HEK293 (cell line): Measurements from ENCODE around the gene KIF3B.

Experiments used
- CTCF ChIP-seq: fragments of 450-650 bp; formaldehyde crosslinking; IDR thresholded peaks from 2 replicates; pipeline ENCODE4 v1.5.1; 2016; ENCODE audit warnings: missing biosample characterization, missing genetic modification characterization
- KLF1 ChIP-seq: fragments of 450-650 bp; formaldehyde crosslinking; IDR thresholded peaks from 2 replicates; pipeline ENCODE4 v1.5.1; 2016; ENCODE audit warnings: missing biosample characterization, missing genetic modification characterization
- KLF7 ChIP-seq: fragments of 450-650 bp; formaldehyde crosslinking; IDR thresholded peaks from 2 replicates; pipeline ENCODE4 v1.5.1; 2016; ENCODE audit warnings: missing biosample characterization, missing genetic modification characterization, borderline replicate concordance
- KLF8 ChIP-seq: fragments of 450-650 bp; formaldehyde crosslinking; IDR thresholded peaks from 2 replicates; pipeline ENCODE4 v1.5.1; 2016; ENCODE audit warnings: missing biosample characterization, missing genetic modification characterization
- PRDM1 ChIP-seq: fragments of 450-650 bp; formaldehyde crosslinking; IDR thresholded peaks from 2 replicates; pipeline ENCODE4; 2016; ENCODE audit warnings: missing biosample characterization, missing genetic modification characterization
- TRIM28 ChIP-seq: IDR thresholded peaks from 2 replicates; pipeline ENCODE4 v1.6.1; 2011; ENCODE audit warnings: low read length, control low read depth, borderline replicate concordance
- YY2 ChIP-seq: fragments of 450-650 bp; formaldehyde crosslinking; IDR thresholded peaks from 2 replicates; pipeline ENCODE4 v1.5.1; 2016; ENCODE audit warnings: missing biosample characterization, missing genetic modification characterization
- ZBTB44 ChIP-seq: fragments of 450-650 bp; IDR thresholded peaks from 2 replicates; pipeline ENCODE4 v1.5.1; 2018; ENCODE audit warnings: missing biosample characterization, mild to moderate bottlenecking, missing genetic modification characterization
- ZBTB6 ChIP-seq: fragments of 450-650 bp; formaldehyde crosslinking; IDR thresholded peaks from 2 replicates; pipeline ENCODE4 v1.5.1; 2017; ENCODE audit warnings: missing biosample characterization, missing genetic modification characterization
- ZFP3 ChIP-seq: fragments of 450-650 bp; formaldehyde crosslinking; IDR thresholded peaks from 2 replicates; pipeline ENCODE4 v1.5.1; 2016; ENCODE audit warnings: low read depth, missing biosample characterization, missing genetic modification characterization
- ZFP37 ChIP-seq: fragments of 450-650 bp; formaldehyde crosslinking; IDR thresholded peaks from 2 replicates; pipeline ENCODE4 v1.5.1; 2016; ENCODE audit warnings: missing biosample characterization, missing genetic modification characterization
- ZIC2 ChIP-seq: fragments of 450-650 bp; formaldehyde crosslinking; IDR thresholded peaks from 2 replicates; pipeline ENCODE4 v1.5.1; 2016; ENCODE audit warnings: missing biosample characterization, missing genetic modification characterization
- ZNF138 ChIP-seq: fragments of 450-650 bp; formaldehyde crosslinking; IDR thresholded peaks from 2 replicates; pipeline ENCODE4 v1.5.1; 2016; ENCODE audit warnings: missing biosample characterization, missing genetic modification characterization, borderline replicate concordance
- ZNF174 ChIP-seq: fragments of 450-650 bp; formaldehyde crosslinking; IDR thresholded peaks from 2 replicates; pipeline ENCODE4 v1.5.0; 2017; ENCODE audit warnings: missing biosample characterization, mild to moderate bottlenecking, missing genetic modification characterization
- ZNF202 ChIP-seq: fragments of 450-650 bp; formaldehyde crosslinking; IDR thresholded peaks from 2 replicates; pipeline ENCODE4 v1.5.1; 2016; ENCODE audit warnings: missing biosample characterization, missing genetic modification characterization, borderline replicate concordance
- ZNF211 ChIP-seq: fragments of 450-650 bp; formaldehyde crosslinking; IDR thresholded peaks from 2 replicates; pipeline ENCODE4 v1.5.1; 2016; ENCODE audit warnings: low read depth, missing biosample characterization, missing genetic modification characterization
- ZNF292 ChIP-seq: fragments of 450-650 bp; formaldehyde crosslinking; IDR thresholded peaks from 2 replicates; pipeline ENCODE4 v1.5.1; 2016; ENCODE audit warnings: low read depth, missing biosample characterization, missing genetic modification characterization, borderline replicate concordance
- ZNF513 ChIP-seq: fragments of 450-650 bp; IDR thresholded peaks from 2 replicates; pipeline ENCODE4 v1.5.1; 2018; ENCODE audit warnings: missing biosample characterization, missing genetic modification characterization
- ZNF549 ChIP-seq: fragments of 450-650 bp; IDR thresholded peaks from 2 replicates; pipeline ENCODE4 v1.5.1; 2018; ENCODE audit warnings: missing biosample characterization, missing genetic modification characterization, mild to moderate bottlenecking, inconsistent platforms, moderate library complexity
- ZNF580 ChIP-seq: fragments of 450-650 bp; formaldehyde crosslinking; IDR thresholded peaks from 2 replicates; pipeline ENCODE4 v1.5.1; 2016; ENCODE audit warnings: missing biosample characterization, missing genetic modification characterization
- ZNF600 ChIP-seq: fragments of 450-650 bp; formaldehyde crosslinking; IDR thresholded peaks from 2 replicates; pipeline ENCODE4 v1.5.1; 2016; ENCODE audit warnings: missing biosample characterization, missing genetic modification characterization
- ZNF621 ChIP-seq: fragments of 450-650 bp; formaldehyde crosslinking; IDR thresholded peaks from 2 replicates; pipeline ENCODE4 v1.5.1; 2017; ENCODE audit warnings: missing biosample characterization, missing genetic modification characterization
- ZNF624 ChIP-seq: fragments of 450-650 bp; formaldehyde crosslinking; IDR thresholded peaks from 2 replicates; pipeline ENCODE4 v1.5.1; 2017; ENCODE audit warnings: missing biosample characterization, missing genetic modification characterization
- ZNF645 ChIP-seq: fragments of 450-650 bp; formaldehyde crosslinking; IDR thresholded peaks from 2 replicates; pipeline ENCODE4; 2016; ENCODE audit warnings: missing biosample characterization, missing genetic modification characterization
- ZNF660 ChIP-seq: fragments of 450-650 bp; IDR thresholded peaks from 2 replicates; pipeline ENCODE4 v1.5.1; 2018; ENCODE audit warnings: missing biosample characterization, mild to moderate bottlenecking, missing genetic modification characterization
- ZNF664 ChIP-seq: fragments of 450-650 bp; formaldehyde crosslinking; IDR thresholded peaks from 2 replicates; pipeline ENCODE4 v1.5.1; 2016; ENCODE audit warnings: missing biosample characterization, missing genetic modification characterization
- ZNF670 ChIP-seq: fragments of 450-650 bp; formaldehyde crosslinking; IDR thresholded peaks from 2 replicates; pipeline ENCODE4 v1.5.1; 2016; ENCODE audit warnings: missing biosample characterization, missing genetic modification characterization, low read depth
- ZNF768 ChIP-seq: fragments of 450-650 bp; formaldehyde crosslinking; IDR thresholded peaks from 2 replicates; pipeline ENCODE4 v1.5.1; 2018; ENCODE audit warnings: missing biosample characterization, mild to moderate bottlenecking, missing genetic modification characterization
- ZNF777 ChIP-seq: fragments of 450-650 bp; formaldehyde crosslinking; IDR thresholded peaks from 2 replicates; pipeline ENCODE4 v1.5.1; 2017; ENCODE audit warnings: missing biosample characterization, missing genetic modification characterization, borderline replicate concordance
- ZNF830 ChIP-seq: fragments of 450-650 bp; IDR thresholded peaks from 2 replicates; pipeline ENCODE4 v1.5.0; 2018; ENCODE audit warnings: missing biosample characterization, missing genetic modification characterization, low read depth, mild to moderate bottlenecking, moderate library complexity
- ZNF837 ChIP-seq: fragments of 450-650 bp; formaldehyde crosslinking; IDR thresholded peaks from 2 replicates; pipeline ENCODE4 v1.5.1; 2016; ENCODE audit warnings: missing biosample characterization, missing genetic modification characterization
- ZSCAN4 ChIP-seq: fragments of 450-650 bp; formaldehyde crosslinking; IDR thresholded peaks from 2 replicates; pipeline ENCODE4 v1.5.1; 2017; ENCODE audit warnings: missing biosample characterization, missing genetic modification characterization

KIF3B gene

GRCh38 chr20:32357869-32358631 lies 80.6 kb downstream of the KIF3B start, which contains the start of gene ASXL1 (continued):
- no peak for TF ChIP-seq ZBTB44 (tag by site-specific recombination)
- no peak for TF ChIP-seq ZNF624 (tag by site-specific recombination)
- TF ChIP-seq TRIM28: no peak
- TF ChIP-seq ZNF174 (tag by site-specific recombination): no peak
- peak; percentile 89 for TF ChIP-seq KLF1 (tag by site-specific recombination)
- TF ChIP-seq PRDM1 (tag by site-specific recombination): no peak
- peak; percentile 77 for TF ChIP-seq ZIC2 (tag by site-specific recombination)
- no peak for TF ChIP-seq ZNF292 (tag by site-specific recombination)
- TF ChIP-seq YY2 (tag by site-specific recombination): no peak; the same call in 1 of the 2 replicates
- no peak for TF ChIP-seq ZNF580
- TF ChIP-seq ZBTB6 (tag by site-specific recombination): peak; percentile 74
- TF ChIP-seq ZFP37 (tag by site-specific recombination): 0 out of 2 replicates have a peak, but pooled peaks have one; percentile 77
- no peak for TF ChIP-seq ZNF211
- TF ChIP-seq ZNF660 (tag by site-specific recombination): no peak
- TF ChIP-seq KLF7 (tag by site-specific recombination): peak; percentile 99
- no peak for TF ChIP-seq ZNF513
- no peak for TF ChIP-seq ZNF621
- TF ChIP-seq ZNF600: peak; percentile 49; the same call in 1 of the 2 replicates
- TF ChIP-seq CTCF (tag by site-specific recombination): no peak
- no peak for TF ChIP-seq ZNF645
- no peak for TF ChIP-seq ZNF202 (tag by site-specific recombination)
- no peak for TF ChIP-seq ZNF138 (tag by site-specific recombination)
- no peak for TF ChIP-seq ZNF664 (tag by site-specific recombination)
- TF ChIP-seq KLF8 (tag by site-specific recombination): peak; percentile 96
- no peak for TF ChIP-seq ZNF549 (tag by site-specific recombination)
- TF ChIP-seq ZNF777 (tag by site-specific recombination): no peak
- no peak for TF ChIP-seq ZNF830
- TF ChIP-seq ZFP3 (tag by site-specific recombination): no peak
- TF ChIP-seq ZNF768 (tag by site-specific recombination): no peak
- peak; percentile 68; the same call in 1 of the 2 replicates for TF ChIP-seq ZSCAN4 (tag by site-specific recombination)
- TF ChIP-seq ZNF837: no peak
- TF ChIP-seq ZNF670: no peak
